C4-2B (cell line): ENCODE measurements around the gene HSPG2.

Source experiments
- H3K27ac ChIP-seq: fragments of 450-650 bp; 2 replicates; pipeline ENCODE4 v1.5.1; 2017
- ZFX ChIP-seq: fragments of 450-650 bp; IDR thresholded peaks from 2 replicates; pipeline ENCODE4 v1.6.1; 2017
- TF ChIP-seq, protein P1 (sequence below): fragments of 450-650 bp; conservative IDR thresholded peaks from 2 replicates; pipeline ENCODE4 v1.5.1; 2017; ENCODE audit warnings: mild to moderate bottlenecking

The HSPG2 gene

GRCh38 chr1:21857840-21858670 is 79.1 kb downstream of the HSPG2 start:
- TF ChIP-seq, protein P1, sequence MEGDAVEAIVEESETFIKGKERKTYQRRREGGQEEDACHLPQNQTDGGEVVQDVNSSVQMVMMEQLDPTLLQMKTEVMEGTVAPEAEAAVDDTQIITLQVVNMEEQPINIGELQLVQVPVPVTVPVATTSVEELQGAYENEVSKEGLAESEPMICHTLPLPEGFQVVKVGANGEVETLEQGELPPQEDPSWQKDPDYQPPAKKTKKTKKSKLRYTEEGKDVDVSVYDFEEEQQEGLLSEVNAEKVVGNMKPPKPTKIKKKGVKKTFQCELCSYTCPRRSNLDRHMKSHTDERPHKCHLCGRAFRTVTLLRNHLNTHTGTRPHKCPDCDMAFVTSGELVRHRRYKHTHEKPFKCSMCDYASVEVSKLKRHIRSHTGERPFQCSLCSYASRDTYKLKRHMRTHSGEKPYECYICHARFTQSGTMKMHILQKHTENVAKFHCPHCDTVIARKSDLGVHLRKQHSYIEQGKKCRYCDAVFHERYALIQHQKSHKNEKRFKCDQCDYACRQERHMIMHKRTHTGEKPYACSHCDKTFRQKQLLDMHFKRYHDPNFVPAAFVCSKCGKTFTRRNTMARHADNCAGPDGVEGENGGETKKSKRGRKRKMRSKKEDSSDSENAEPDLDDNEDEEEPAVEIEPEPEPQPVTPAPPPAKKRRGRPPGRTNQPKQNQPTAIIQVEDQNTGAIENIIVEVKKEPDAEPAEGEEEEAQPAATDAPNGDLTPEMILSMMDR, result no peak
- no peak for TF ChIP-seq ZFX
- no peak overlapping the region for H3K27ac ChIP-seq

- no peak for TF ChIP-seq ZFX
- TF ChIP-seq, protein P1, result no peak
- H3K27ac ChIP-seq, result no peak overlapping the region
Observed at GRCh38 chr1:21857142-21857839, 79.8 kb downstream of the HSPG2 start.

DNA sequence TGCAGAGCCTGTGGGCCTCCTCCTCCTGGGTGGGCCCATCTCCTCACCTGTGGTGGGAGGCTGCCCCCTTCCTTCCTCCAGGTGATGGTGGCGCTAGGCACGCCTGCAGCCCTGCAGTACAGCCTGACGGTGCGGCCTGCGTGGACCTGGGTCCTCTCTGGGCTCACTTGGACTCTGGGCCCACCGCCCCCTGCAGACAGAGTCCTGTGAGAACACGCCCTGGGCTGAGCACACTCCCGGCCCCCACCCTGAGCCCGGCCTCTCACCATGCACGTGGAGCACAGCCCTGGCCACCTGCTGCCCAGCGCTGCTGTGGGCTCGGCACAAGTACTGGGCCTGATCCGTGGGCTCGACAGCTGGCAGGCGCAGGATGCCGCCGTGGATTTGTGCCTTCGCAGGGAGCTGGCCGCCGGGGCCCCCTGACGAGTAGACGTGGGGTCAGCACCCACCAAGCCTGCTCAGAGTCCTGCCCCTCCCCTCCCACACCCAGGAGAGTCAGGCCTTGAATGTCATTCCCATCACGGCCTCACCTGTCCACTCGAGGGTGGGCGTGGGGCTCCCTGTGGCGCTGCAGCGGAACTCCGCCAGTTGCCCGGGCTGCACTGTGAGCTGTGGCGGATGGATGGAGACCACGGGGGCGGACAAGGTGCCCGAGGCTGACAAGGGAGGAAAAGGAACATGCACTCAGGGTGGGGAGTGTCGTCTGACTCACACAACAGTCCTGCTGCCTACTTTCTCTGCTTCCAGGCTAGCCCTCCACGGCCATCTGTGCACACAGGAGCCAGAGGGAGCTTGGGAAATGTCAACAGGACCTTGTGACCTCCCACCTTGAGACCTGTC is 81.6 kb downstream of the HSPG2 start:
- no peak for TF ChIP-seq ZFX
- TF ChIP-seq, protein P1, result no peak
- H3K27ac ChIP-seq, result no peak overlapping the region

GRCh38 chr1:21854751-21855131 is 82.4 kb downstream of the HSPG2 start:
- TF ChIP-seq ZFX, result no peak
- TF ChIP-seq, protein P1, result no peak
- H3K27ac ChIP-seq, result no peak overlapping the region

DNA sequence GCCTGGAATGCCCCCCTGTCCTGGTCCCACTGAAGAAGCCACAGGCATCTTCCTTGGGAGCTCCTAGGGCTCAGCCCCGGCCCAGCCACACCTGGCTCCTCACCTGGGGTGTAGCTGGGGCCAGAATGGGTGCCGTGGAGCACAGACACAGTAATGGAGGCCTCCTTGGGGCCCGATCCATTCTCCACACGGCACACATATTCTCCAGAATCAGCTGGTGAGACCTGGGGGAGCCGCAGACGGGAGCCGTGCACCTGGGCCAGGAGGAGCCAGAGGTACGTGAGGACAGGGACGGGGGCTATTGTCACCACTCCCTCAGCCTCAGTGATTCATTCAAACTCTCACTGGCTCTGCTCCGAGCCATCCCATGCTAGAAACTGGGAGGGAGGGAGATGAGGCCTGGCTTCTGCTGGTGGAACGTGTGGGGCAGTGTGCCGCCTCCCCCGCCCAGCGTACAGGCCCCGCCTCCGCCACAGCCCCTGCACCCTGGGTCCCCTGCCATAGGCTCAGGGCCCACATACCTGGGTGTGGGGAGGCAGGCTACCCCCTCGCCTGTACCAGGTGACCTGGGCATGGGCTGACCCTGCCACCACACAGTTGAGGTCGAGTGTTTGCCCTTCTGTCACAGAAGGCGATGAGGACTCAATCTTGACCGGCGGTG is 82.9 kb downstream of the HSPG2 start:
- TF ChIP-seq, protein P1, result no peak
- TF ChIP-seq ZFX, result no peak
- H3K27ac ChIP-seq, result no peak overlapping the region

DNA sequence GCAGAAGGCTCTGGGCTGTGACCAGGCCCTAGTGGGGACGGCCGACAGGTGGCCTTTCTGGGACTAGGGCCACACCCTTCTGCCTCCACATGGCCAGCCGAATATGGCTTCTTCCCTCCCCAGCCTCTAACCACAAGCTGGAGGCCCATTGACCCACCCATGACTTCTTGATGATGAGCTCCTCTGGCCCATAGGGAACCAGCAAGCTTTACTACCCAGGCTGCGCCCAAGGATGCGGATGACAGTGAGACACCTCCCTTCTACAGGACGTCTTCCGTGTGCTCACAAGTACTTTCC is 84.0 kb downstream of the HSPG2 start:
- H3K27ac ChIP-seq, result no peak overlapping the region
- TF ChIP-seq, protein P1, result no peak
- TF ChIP-seq ZFX, result no peak
